RWPE2 (cell line): Measurements from ENCODE around the gene BBS1.

Experiments used
- ATAC-seq: fragments of 200-7000 bp; cut with Tn5 transposase; 3 replicates; pipeline ENCODE4 v1.9.1; 2021; ENCODE audit warnings: low read depth
- DNase-seq: peaks from one replicate; pipeline ENCODE4 v3.0.0-alpha.2; 2020; ENCODE audit warnings: low spot score
- H3K27ac ChIP-seq: fragments of 450-650 bp; 2 replicates; pipeline ENCODE4 v1.5.1; 2017; ENCODE audit warnings: mild to moderate bottlenecking; ENCODE audit not compliant: poor library complexity, severe bottlenecking
- H3K27me3 ChIP-seq: fragments of 250-450 bp; sonication (Bioruptor Pico); 2 replicates; pipeline ENCODE4 v1.5.1; 2021; ENCODE audit warnings: mild to moderate bottlenecking, moderate library complexity; ENCODE audit not compliant: insufficient read depth, poor library complexity, severe bottlenecking
- H3K36me3 ChIP-seq: fragments of 250-450 bp; sonication (Bioruptor Pico); 2 replicates; pipeline ENCODE4 v1.5.1; 2020; ENCODE audit warnings: low read depth, mild to moderate bottlenecking, moderate library complexity
- H3K4me1 ChIP-seq: fragments of 250-450 bp; sonication (Bioruptor Pico); 2 replicates; pipeline ENCODE4 v1.5.1; 2021; ENCODE audit warnings: mild to moderate bottlenecking, moderate library complexity; ENCODE audit not compliant: insufficient read depth, poor library complexity, severe bottlenecking
- H3K4me3 ChIP-seq: fragments of 250-450 bp; sonication (Bioruptor Pico); 2 replicates; pipeline ENCODE4 v1.5.1; 2021; ENCODE audit warnings: mild to moderate bottlenecking, moderate library complexity; ENCODE audit not compliant: severe bottlenecking
- H3K9me3 ChIP-seq: fragments of 250-450 bp; sonication (Bioruptor Pico); 2 replicates; pipeline ENCODE4 v1.5.1; 2021; ENCODE audit warnings: mild to moderate bottlenecking, moderate library complexity; ENCODE audit not compliant: severe bottlenecking
- CTCF ChIP-seq: fragments of 450-650 bp; IDR thresholded peaks from one replicate; pipeline ENCODE4 v1.5.1; 2017; ENCODE audit warnings: mild to moderate bottlenecking, moderate library complexity; ENCODE audit not compliant: poor library complexity, severe bottlenecking

BBS1 gene

GRCh38 chr11:66473167-66473566 lies 37.3 kb upstream of the BBS1 start:
- H3K36me3 ChIP-seq = peaks cover 20% of the 10 kb centered on the region
- H3K27ac ChIP-seq = no peak overlapping the region
- no peaks in the 10 kb centered on the region for H3K9me3 ChIP-seq
- DNase-seq (no peak), ATAC-seq (no peak)
- no peak overlapping the region for H3K4me3 ChIP-seq
- no peaks in the 10 kb centered on the region for H3K27me3 ChIP-seq
- no peaks in the 10 kb centered on the region for H3K4me1 ChIP-seq
- no peak for TF ChIP-seq CTCF

- ATAC-seq (no peak), DNase-seq (no peak)
- H3K4me1 ChIP-seq = no peaks in the 10 kb centered on the region
- no peak for TF ChIP-seq CTCF
- no peaks in the 10 kb centered on the region for H3K9me3 ChIP-seq
- H3K27me3 ChIP-seq = no peaks in the 10 kb centered on the region
- H3K4me3 ChIP-seq = no peak overlapping the region
- H3K36me3 ChIP-seq = peaks cover 20% of the 10 kb centered on the region
- H3K27ac ChIP-seq = no peak overlapping the region
Measured at GRCh38 chr11:66473608-66474515, 36.6 kb upstream of the BBS1 start.

- no peak for ATAC-seq
- no peaks in the 10 kb centered on the region for H3K27me3 ChIP-seq
- no peak for DNase-seq
Measured at GRCh38 chr11:66475349-66476172, 34.9 kb upstream of the BBS1 start.

GRCh38 chr11:66476173-66476840 lies 34.1 kb upstream of the BBS1 start:
- Histone ChIP-seq H3K36me3 (peaks cover 18% of the 10 kb centered on the region), H3K27me3 (no peaks in the 10 kb centered on the region), H3K4me3 (no peak overlapping the region), H3K27ac (no peak overlapping the region), H3K4me1 (no peaks in the 10 kb centered on the region), H3K9me3 (no peaks in the 10 kb centered on the region)
- TF ChIP-seq CTCF = no peak
- ATAC-seq = no peak
- DNase-seq = no peak

More at GRCh38 chr11:66475349-66476172, 34.9 kb upstream of the BBS1 start:
- TF ChIP-seq CTCF = no peak
- Histone ChIP-seq H3K4me3 (no peak overlapping the region), H3K36me3 (peaks cover 20% of the 10 kb centered on the region), H3K27ac (no peak overlapping the region), H3K9me3 (no peaks in the 10 kb centered on the region), H3K4me1 (no peaks in the 10 kb centered on the region)
